ENCODE data around the gene WDFY3. TPM values are rescaled to one million over a fixed set of nuclear protein-coding genes. Genes with fewer than 3 reads are reported as not detected.

The WDFY3 gene
- total RNA-seq, 2 donors from 2014 or later: 0.38 to 1.3 TPM

GRCh38 chr4:84639145-84639544, 327.3 kb downstream of the WDFY3 start:
- Mint-ChIP-seq H3K27me3 (ENCODE audit: low read depth) (peaks cover 7% of the 10 kb centered on the region), H3K27ac (no peak overlapping the region), H3K4me1 (ENCODE audit: low read depth) (no peaks in the 10 kb centered on the region), H3K36me3 (ENCODE audit: insufficient read depth in 2 of 2) (no peaks in the 10 kb centered on the region), H3K4me3 (no peak overlapping the region), H3K9me3 (peaks cover 0 to 2% of the 10 kb centered on the region in 2 donors)
- ATAC-seq (replicated peaks in 1 of 2) (no peak), DNase-seq (no peak)

GRCh38 chr4:84638092-84638491, 328.4 kb downstream of the WDFY3 start:
- Mint-ChIP-seq H3K4me1 (ENCODE audit: low read depth) (no peaks in the 10 kb centered on the region), H3K9me3 (peaks cover 0 to 2% of the 10 kb centered on the region in 2 donors), H3K4me3 (no peak overlapping the region), H3K36me3 (ENCODE audit: insufficient read depth in 2 of 2) (no peaks in the 10 kb centered on the region), H3K27me3 (ENCODE audit: low read depth) (peaks cover 7% of the 10 kb centered on the region), H3K27ac (no peak overlapping the region)
- DNase-seq: no peak
- no peak for ATAC-seq (replicated peaks in 1 of 2)

- H3K9me3 Mint-ChIP-seq: peaks cover 0 to 2% of the 10 kb centered on the region in 2 donors
Observed at GRCh38 chr4:84634961-84635360, 331.5 kb downstream of the WDFY3 start.

GRCh38 chr4:84632092-84632491, 334.4 kb downstream of the WDFY3 start:
- no peaks in the 10 kb centered on the region for H3K36me3 Mint-ChIP-seq (ENCODE audit: insufficient read depth in 2 of 2)
- ATAC-seq (replicated peaks in 1 of 2) (no peak), DNase-seq (no peak)
- no peaks in the 10 kb centered on the region for H3K4me1 Mint-ChIP-seq (ENCODE audit: low read depth)
- no peak overlapping the region for H3K4me3 Mint-ChIP-seq
- H3K27ac Mint-ChIP-seq: no peak overlapping the region
- peaks cover 0 to 2% of the 10 kb centered on the region in 2 donors for H3K9me3 Mint-ChIP-seq
- H3K27me3 Mint-ChIP-seq (ENCODE audit: low read depth): peaks cover 8% of the 10 kb centered on the region

More at GRCh38 chr4:84634961-84635360, 331.5 kb downstream of the WDFY3 start:
- H3K27ac Mint-ChIP-seq: no peak overlapping the region
- no peak overlapping the region for H3K4me3 Mint-ChIP-seq
- H3K36me3 Mint-ChIP-seq (ENCODE audit: insufficient read depth in 2 of 2): no peaks in the 10 kb centered on the region
- no peaks in the 10 kb centered on the region for H3K4me1 Mint-ChIP-seq (ENCODE audit: low read depth)
- H3K27me3 Mint-ChIP-seq (ENCODE audit: low read depth): peaks cover 15% of the 10 kb centered on the region
- ATAC-seq (replicated peaks in 1 of 2) (no peak), DNase-seq (no peak)

- no peak overlapping the region for H3K27ac Mint-ChIP-seq
- H3K4me1 Mint-ChIP-seq (ENCODE audit: low read depth): no peaks in the 10 kb centered on the region
- peaks cover 8% of the 10 kb centered on the region for H3K27me3 Mint-ChIP-seq (ENCODE audit: low read depth)
- DNase-seq (no peak), ATAC-seq (replicated peaks in 1 of 2) (no peak)
- H3K9me3 Mint-ChIP-seq: peaks cover 0 to 2% of the 10 kb centered on the region in 2 donors
- no peak overlapping the region for H3K4me3 Mint-ChIP-seq
- H3K36me3 Mint-ChIP-seq (ENCODE audit: insufficient read depth in 2 of 2): no peaks in the 10 kb centered on the region
Observed at GRCh38 chr4:84631573-84631972, 334.9 kb downstream of the WDFY3 start.

- Mint-ChIP-seq H3K4me3 (no peak overlapping the region), H3K27ac (no peak overlapping the region), H3K27me3 (ENCODE audit: low read depth) (no peaks in the 10 kb centered on the region), H3K36me3 (ENCODE audit: insufficient read depth in 2 of 2) (no peaks in the 10 kb centered on the region), H3K4me1 (ENCODE audit: low read depth) (no peaks in the 10 kb centered on the region), H3K9me3 (no peaks in the 10 kb centered on the region)
- ATAC-seq (replicated peaks in 1 of 2) (no peak), DNase-seq (no peak)
Observed at GRCh38 chr4:84626673-84627072, 339.8 kb downstream of the WDFY3 start.

- no peak overlapping the region for H3K4me3 Mint-ChIP-seq
- H3K27ac Mint-ChIP-seq: no peak overlapping the region
- no peaks in the 10 kb centered on the region for H3K27me3 Mint-ChIP-seq (ENCODE audit: low read depth)
- H3K4me1 Mint-ChIP-seq (ENCODE audit: low read depth): no peaks in the 10 kb centered on the region
- no peaks in the 10 kb centered on the region for H3K36me3 Mint-ChIP-seq (ENCODE audit: insufficient read depth in 2 of 2)
- no peaks in the 10 kb centered on the region for H3K9me3 Mint-ChIP-seq
- ATAC-seq (replicated peaks in 1 of 2) (no peak), DNase-seq (no peak)
Observed at GRCh38 chr4:84623661-84624060, 342.8 kb downstream of the WDFY3 start.

- Mint-ChIP-seq H3K27ac (no peak overlapping the region), H3K4me3 (no peak overlapping the region), H3K4me1 (ENCODE audit: low read depth) (no peaks in the 10 kb centered on the region), H3K9me3 (no peaks in the 10 kb centered on the region), H3K36me3 (ENCODE audit: insufficient read depth in 2 of 2) (no peaks in the 10 kb centered on the region), H3K27me3 (ENCODE audit: low read depth) (no peaks in the 10 kb centered on the region)
- ATAC-seq (replicated peaks in 1 of 2): no peak
- no peak for DNase-seq
Observed at GRCh38 chr4:84622959-84623358, 343.5 kb downstream of the WDFY3 start.

Data from activated T-cell treated with anti-CD3 and anti-CD28 coated beads, Interleukin-2, amount 50 U/mL, for 72 hours (primary cell).